Peyer's patch (tissue), 4 donors: ENCODE results near the gene SOX6. TPM values are rescaled to one million over a fixed set of nuclear protein-coding genes. Genes with fewer than 3 reads are reported as not detected.

Source experiments
- DNase-seq, 3 donors: peaks; one replicate each; pipeline ENCODE4 v3.0.0-alpha.2; 2017 to 2019
- H3K27ac ChIP-seq, 4 donors: fragments of 200-600 bp; sonication (generic); one replicate each; pipeline ENCODE4 v1.5.1; 2016 to 2019
- H3K27me3 ChIP-seq, 2 donors: fragments of 200-600 bp; sonication (generic); one replicate each; pipeline ENCODE4 v1.5.1; 2019
- H3K36me3 ChIP-seq, 3 donors: fragments of 200-600 bp; sonication (generic); one replicate each; pipeline ENCODE4 v1.5.1; 2016 to 2019
- H3K4me1 ChIP-seq, 4 donors: fragments of 200-600 bp; sonication (generic); one replicate each; pipeline ENCODE4 v1.5.1; 2016 to 2019
- H3K4me3 ChIP-seq, 4 donors: fragments of 200-600 bp; sonication (generic); 1 replicate in 3 of 4; 2 replicates in 1 of 4; pipeline ENCODE4 v1.5.1; 2016 to 2019; ENCODE audit warnings: mild to moderate bottlenecking in 1 of 4
- H3K9me3 ChIP-seq, 4 donors: fragments of 200-600 bp; sonication (generic); one replicate each; pipeline ENCODE4 v1.5.1; 2016 to 2019; ENCODE audit warnings: mild to moderate bottlenecking in 1 of 4
- CTCF ChIP-seq, 6 experiments: fragments of 450-650 bp in 4 of 6; fragments of 200-600 bp in 2 of 6; sonication (generic) in 1 of 6; IDR thresholded peaks; one replicate each; pipeline ENCODE4 v1.5.1; 2017 to 2019; ENCODE audit warnings: antibody characterized with exemption in 6 of 6, mild to moderate bottlenecking in 3 of 6, moderate library complexity in 1 of 6
- POLR2A ChIP-seq, 2 donors: fragments of 450-650 bp; IDR thresholded peaks; one replicate each; pipeline ENCODE4 v1.5.1; 2017; ENCODE audit warnings: antibody characterized with exemption in 2 of 2, mild to moderate bottlenecking in 2 of 2, moderate library complexity in 2 of 2
- total RNA-seq, 4 donors: library from RNA; depleted of rRNA; stranded (reverse); fragments of >200 nt; gene quantifications; one replicate each; pipeline ENCODE4 v1.1.0, GENCODE V29; 2016

Gene SOX6
- total RNA-seq, 4 donors from 2014 or later = 144 to 205 (median 161) TPM

- no peak for DNase-seq
- peaks cover 0 to 4% (median 0%) of the 10 kb centered on the region in 3 donors for H3K36me3 ChIP-seq
- H3K9me3 ChIP-seq = no peaks in the 10 kb centered on the region
- no peak overlapping the region for H3K27ac ChIP-seq
- H3K4me1 ChIP-seq = peaks cover 0 to 3% (median 0%) of the 10 kb centered on the region in 4 donors
- H3K27me3 ChIP-seq = no peaks in the 10 kb centered on the region
- no peak for TF ChIP-seq POLR2A (IDR thresholded peaks at IDR 0.05)
- TF ChIP-seq CTCF (IDR thresholded peaks at IDR 0.05) = no peak
- no peak overlapping the region for H3K4me3 ChIP-seq
Measured at GRCh38 chr11:16015741-16016467, 340.4 kb downstream of the SOX6 start.

GRCh38 chr11:16013649-16014275 is 342.6 kb downstream of the SOX6 start:
- Histone ChIP-seq H3K27ac (no peak overlapping the region), H3K4me3 (no peak overlapping the region), H3K27me3 (no peaks in the 10 kb centered on the region), H3K9me3 (no peaks in the 10 kb centered on the region), H3K36me3 (peaks cover 0 to 4% (median 0%) of the 10 kb centered on the region in 3 donors), H3K4me1 (no peaks in the 10 kb centered on the region)
- no peak for TF ChIP-seq CTCF (IDR thresholded peaks at IDR 0.05)
- no peak for TF ChIP-seq POLR2A (IDR thresholded peaks at IDR 0.05)
- no peak for DNase-seq

GRCh38 chr11:16013242-16013641 is 343.1 kb downstream of the SOX6 start:
- no peak for TF ChIP-seq CTCF (IDR thresholded peaks at IDR 0.05)
- no peaks in the 10 kb centered on the region for H3K9me3 ChIP-seq
- no peaks in the 10 kb centered on the region for H3K4me1 ChIP-seq
- no peak overlapping the region for H3K27ac ChIP-seq
- H3K4me3 ChIP-seq = no peak overlapping the region
- H3K36me3 ChIP-seq = peaks cover 0 to 4% (median 0%) of the 10 kb centered on the region in 3 donors
- H3K27me3 ChIP-seq = no peaks in the 10 kb centered on the region
- DNase-seq = no peak

- H3K27ac ChIP-seq = no peak overlapping the region
- no peaks in the 10 kb centered on the region for H3K4me1 ChIP-seq
- DNase-seq = no peak
- no peak overlapping the region for H3K4me3 ChIP-seq
- no peaks in the 10 kb centered on the region for H3K27me3 ChIP-seq
- peaks cover 0 to 4% (median 0%) of the 10 kb centered on the region in 3 donors for H3K36me3 ChIP-seq
- TF ChIP-seq CTCF (IDR thresholded peaks at IDR 0.05) = no peak
- TF ChIP-seq POLR2A (IDR thresholded peaks at IDR 0.05) = no peak
- no peaks in the 10 kb centered on the region for H3K9me3 ChIP-seq
Measured at GRCh38 chr11:16012125-16012751, 344.1 kb downstream of the SOX6 start.

- Histone ChIP-seq H3K4me1 (no peaks in the 10 kb centered on the region), H3K36me3 (peaks cover 0 to 4% (median 0%) of the 10 kb centered on the region in 3 donors), H3K9me3 (no peaks in the 10 kb centered on the region), H3K27ac (no peak overlapping the region), H3K27me3 (no peaks in the 10 kb centered on the region), H3K4me3 (no peak overlapping the region)
- no peak for TF ChIP-seq POLR2A (IDR thresholded peaks at IDR 0.05)
- DNase-seq = no peak
Measured at GRCh38 chr11:16011396-16011795, 344.9 kb downstream of the SOX6 start.

GRCh38 chr11:16009021-16009420 is 347.3 kb downstream of the SOX6 start:
- no peak for TF ChIP-seq POLR2A (IDR thresholded peaks at IDR 0.05)
- TF ChIP-seq CTCF (IDR thresholded peaks at IDR 0.05) = no peak
- no peak for DNase-seq
- Histone ChIP-seq H3K4me3 (no peak overlapping the region), H3K36me3 (no peaks in the 10 kb centered on the region), H3K4me1 (no peaks in the 10 kb centered on the region), H3K9me3 (no peaks in the 10 kb centered on the region), H3K27ac (no peak overlapping the region), H3K27me3 (no peaks in the 10 kb centered on the region)
